HEK293 (cell line): Measurements from ENCODE around the gene PRXL2B.

ENCODE experiments used
- PRDM1 ChIP-seq: fragments of 450-650 bp; formaldehyde crosslinking; IDR thresholded peaks from 2 replicates; pipeline ENCODE4; 2016; ENCODE audit warnings: missing biosample characterization, missing genetic modification characterization
- SP2 ChIP-seq: fragments of 450-650 bp; formaldehyde crosslinking; IDR thresholded peaks from 2 replicates; pipeline ENCODE4 v1.5.1; 2016; ENCODE audit warnings: missing biosample characterization, missing genetic modification characterization
- SP7 ChIP-seq: fragments of 450-650 bp; formaldehyde crosslinking; IDR thresholded peaks from 2 replicates; pipeline ENCODE4 v1.5.1; 2016; ENCODE audit warnings: missing biosample characterization, missing genetic modification characterization
- WT1 ChIP-seq: fragments of 450-650 bp; formaldehyde crosslinking; IDR thresholded peaks from 2 replicates; pipeline ENCODE4 v1.5.1; 2016; ENCODE audit warnings: missing biosample characterization, missing genetic modification characterization
- ZFP37 ChIP-seq: fragments of 450-650 bp; formaldehyde crosslinking; IDR thresholded peaks from 2 replicates; pipeline ENCODE4 v1.5.1; 2016; ENCODE audit warnings: missing biosample characterization, missing genetic modification characterization
- ZFP69B ChIP-seq: fragments of 450-650 bp; formaldehyde crosslinking; IDR thresholded peaks from 2 replicates; pipeline ENCODE4 v1.5.1; 2016; ENCODE audit warnings: missing biosample characterization, missing genetic modification characterization
- ZNF114 ChIP-seq: fragments of 450-650 bp; formaldehyde crosslinking; IDR thresholded peaks from 2 replicates; pipeline ENCODE4 v1.5.0; 2017; ENCODE audit warnings: missing biosample characterization, missing genetic modification characterization
- ZNF202 ChIP-seq: fragments of 450-650 bp; formaldehyde crosslinking; IDR thresholded peaks from 2 replicates; pipeline ENCODE4 v1.5.1; 2016; ENCODE audit warnings: missing biosample characterization, missing genetic modification characterization, borderline replicate concordance
- ZNF221 ChIP-seq: fragments of 450-650 bp; formaldehyde crosslinking; IDR thresholded peaks from 2 replicates; pipeline ENCODE4 v1.5.1; 2017; ENCODE audit warnings: missing biosample characterization, missing genetic modification characterization, borderline replicate concordance
- ZNF473 ChIP-seq: fragments of 450-650 bp; formaldehyde crosslinking; IDR thresholded peaks from 2 replicates; pipeline ENCODE4 v1.5.1; 2017; ENCODE audit warnings: missing biosample characterization, missing genetic modification characterization
- ZNF544 ChIP-seq: fragments of 450-650 bp; formaldehyde crosslinking; IDR thresholded peaks from 2 replicates; pipeline ENCODE4 v1.5.0; 2017; ENCODE audit warnings: missing biosample characterization, missing genetic modification characterization
- ZNF561 ChIP-seq: fragments of 450-650 bp; IDR thresholded peaks from 2 replicates; pipeline ENCODE4 v1.5.1; 2018; ENCODE audit warnings: missing biosample characterization, missing genetic modification characterization, borderline replicate concordance
- ZNF626 ChIP-seq: fragments of 450-650 bp; sonication (Bioruptor Pico); formaldehyde crosslinking; IDR thresholded peaks from 2 replicates; pipeline ENCODE4 v1.5.1; 2018; ENCODE audit warnings: missing biosample characterization, missing genetic modification characterization, inconsistent platforms
- ZNF629 ChIP-seq: fragments of 450-650 bp; formaldehyde crosslinking; IDR thresholded peaks from 2 replicates; pipeline ENCODE4 v1.5.1; 2017; ENCODE audit warnings: missing biosample characterization, missing genetic modification characterization
- ZNF654 ChIP-seq: fragments of 450-650 bp; formaldehyde crosslinking; IDR thresholded peaks from 2 replicates; pipeline ENCODE4 v1.5.1; 2016; ENCODE audit warnings: low read depth, missing biosample characterization, missing genetic modification characterization
- ZNF660 ChIP-seq: fragments of 450-650 bp; IDR thresholded peaks from 2 replicates; pipeline ENCODE4 v1.5.1; 2018; ENCODE audit warnings: missing biosample characterization, mild to moderate bottlenecking, missing genetic modification characterization
- ZNF776 ChIP-seq: fragments of 450-650 bp; formaldehyde crosslinking; IDR thresholded peaks from 2 replicates; pipeline ENCODE4 v1.5.0; 2017; ENCODE audit warnings: missing biosample characterization, missing genetic modification characterization, borderline replicate concordance
- ZNF785 ChIP-seq: fragments of 450-650 bp; formaldehyde crosslinking; IDR thresholded peaks from 2 replicates; pipeline ENCODE4 v1.5.1; 2016; ENCODE audit warnings: missing biosample characterization, missing genetic modification characterization
- TF ChIP-seq, protein P1 (sequence below): fragments of 450-650 bp; formaldehyde crosslinking; IDR thresholded peaks from 2 replicates; pipeline ENCODE4 v1.5.1; 2016; ENCODE audit warnings: missing biosample characterization, missing genetic modification characterization, low read depth
- TF ChIP-seq, protein P2 (sequence below): fragments of 450-650 bp; formaldehyde crosslinking; IDR thresholded peaks from 2 replicates; pipeline ENCODE4 v1.5.1; 2016; ENCODE audit warnings: missing biosample characterization, missing genetic modification characterization
- TF ChIP-seq, protein P3 (sequence below): fragments of 450-650 bp; formaldehyde crosslinking; conservative IDR thresholded peaks from 2 replicates; pipeline ENCODE4 v1.5.1; 2016; ENCODE audit warnings: low read depth, missing biosample characterization, missing genetic modification characterization
- TF ChIP-seq, protein P4 (sequence below): fragments of 450-650 bp; formaldehyde crosslinking; IDR thresholded peaks from 2 replicates; pipeline ENCODE4 v1.5.1; 2016; ENCODE audit warnings: missing biosample characterization, missing genetic modification characterization
- TF ChIP-seq, protein P5 (sequence below): fragments of 450-650 bp; formaldehyde crosslinking; IDR thresholded peaks from 2 replicates; pipeline ENCODE4 v1.5.1; 2016; ENCODE audit warnings: missing biosample characterization, missing genetic modification characterization, borderline replicate concordance

Gene PRXL2B

DNA sequence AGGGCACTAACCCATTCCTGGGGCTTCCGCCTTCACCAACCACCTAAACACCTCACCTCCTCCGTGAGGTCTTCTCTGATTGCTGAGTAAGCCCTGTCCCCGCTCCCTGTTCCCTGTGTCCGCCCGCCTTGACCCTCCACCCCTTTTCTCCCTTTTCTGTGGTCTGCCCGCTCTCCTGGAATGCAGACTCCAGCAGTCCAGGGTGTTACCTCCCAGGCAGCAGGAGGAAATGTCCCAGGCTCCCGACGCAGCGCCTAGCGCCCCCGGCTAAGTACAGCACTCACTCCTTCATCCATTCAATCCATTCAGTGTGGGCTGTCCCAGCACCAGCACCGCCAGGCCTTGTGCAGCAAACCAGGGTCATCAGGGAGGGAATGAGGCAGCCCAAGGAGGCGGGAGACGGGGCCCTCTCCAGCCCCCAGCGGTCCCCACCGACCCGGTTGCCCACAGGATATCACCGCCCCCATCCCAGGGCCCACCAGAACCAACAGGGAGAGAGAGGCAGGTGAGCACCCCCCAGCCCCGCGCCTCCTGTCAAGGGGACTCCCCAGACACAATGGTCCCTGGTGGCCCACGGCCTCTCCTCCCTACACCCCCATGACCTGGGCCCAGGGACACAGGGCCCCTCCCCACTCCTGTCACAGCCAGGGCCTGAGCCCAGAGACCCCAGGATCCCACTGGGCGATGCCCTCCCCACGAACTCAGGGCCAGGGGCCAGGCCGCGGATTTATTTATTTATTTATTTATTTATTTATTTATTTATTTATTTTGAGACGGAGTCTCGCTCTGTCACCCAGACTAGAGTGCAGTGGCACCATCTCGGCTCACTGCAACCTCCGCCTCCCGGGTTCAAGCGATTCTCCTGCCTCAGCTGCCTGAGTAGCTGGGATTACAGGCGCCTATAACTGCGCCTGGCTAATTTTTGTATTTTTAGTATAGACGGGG is 20.2 kb upstream of the PRXL2B start (continued):
- TF ChIP-seq ZNF660 (tag by site-specific recombination) (no peak), ZNF114 (tag by site-specific recombination) (no peak), ZNF202 (tag by site-specific recombination) (no peak), WT1 (tag by site-specific recombination) (no peak), ZNF785 (tag by site-specific recombination) (no peak), ZFP69B (tag by site-specific recombination) (no peak), PRDM1 (tag by site-specific recombination) (no peak), ZFP37 (tag by site-specific recombination) (0 out of 2 replicates have a peak, but pooled peaks have one; percentile 49), ZNF629 (no peak; the same call in none of the 2 replicates), ZNF654 (tag by site-specific recombination) (no peak), ZNF776 (tag by site-specific recombination) (no peak), SP7 (tag by site-specific recombination) (no peak), ZNF626 (tag by site-specific recombination) (no peak), ZNF544 (tag by site-specific recombination) (no peak), ZNF473 (tag by site-specific recombination) (no peak), SP2 (tag by site-specific recombination) (no peak), ZNF561 (tag by site-specific recombination) (no peak), ZNF221 (no peak)
- TF ChIP-seq, protein P1, sequence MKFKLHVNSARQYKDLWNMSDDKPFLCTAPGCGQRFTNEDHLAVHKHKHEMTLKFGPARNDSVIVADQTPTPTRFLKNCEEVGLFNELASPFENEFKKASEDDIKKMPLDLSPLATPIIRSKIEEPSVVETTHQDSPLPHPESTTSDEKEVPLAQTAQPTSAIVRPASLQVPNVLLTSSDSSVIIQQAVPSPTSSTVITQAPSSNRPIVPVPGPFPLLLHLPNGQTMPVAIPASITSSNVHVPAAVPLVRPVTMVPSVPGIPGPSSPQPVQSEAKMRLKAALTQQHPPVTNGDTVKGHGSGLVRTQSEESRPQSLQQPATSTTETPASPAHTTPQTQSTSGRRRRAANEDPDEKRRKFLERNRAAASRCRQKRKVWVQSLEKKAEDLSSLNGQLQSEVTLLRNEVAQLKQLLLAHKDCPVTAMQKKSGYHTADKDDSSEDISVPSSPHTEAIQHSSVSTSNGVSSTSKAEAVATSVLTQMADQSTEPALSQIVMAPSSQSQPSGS = no peak
- TF ChIP-seq, protein P2, sequence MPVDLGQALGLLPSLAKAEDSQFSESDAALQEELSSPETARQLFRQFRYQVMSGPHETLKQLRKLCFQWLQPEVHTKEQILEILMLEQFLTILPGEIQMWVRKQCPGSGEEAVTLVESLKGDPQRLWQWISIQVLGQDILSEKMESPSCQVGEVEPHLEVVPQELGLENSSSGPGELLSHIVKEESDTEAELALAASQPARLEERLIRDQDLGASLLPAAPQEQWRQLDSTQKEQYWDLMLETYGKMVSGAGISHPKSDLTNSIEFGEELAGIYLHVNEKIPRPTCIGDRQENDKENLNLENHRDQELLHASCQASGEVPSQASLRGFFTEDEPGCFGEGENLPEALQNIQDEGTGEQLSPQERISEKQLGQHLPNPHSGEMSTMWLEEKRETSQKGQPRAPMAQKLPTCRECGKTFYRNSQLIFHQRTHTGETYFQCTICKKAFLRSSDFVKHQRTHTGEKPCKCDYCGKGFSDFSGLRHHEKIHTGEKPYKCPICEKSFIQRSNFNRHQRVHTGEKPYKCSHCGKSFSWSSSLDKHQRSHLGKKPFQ (tag by site-specific recombination) = no peak; the same call in 1 of the 2 replicates
- TF ChIP-seq, protein P3, sequence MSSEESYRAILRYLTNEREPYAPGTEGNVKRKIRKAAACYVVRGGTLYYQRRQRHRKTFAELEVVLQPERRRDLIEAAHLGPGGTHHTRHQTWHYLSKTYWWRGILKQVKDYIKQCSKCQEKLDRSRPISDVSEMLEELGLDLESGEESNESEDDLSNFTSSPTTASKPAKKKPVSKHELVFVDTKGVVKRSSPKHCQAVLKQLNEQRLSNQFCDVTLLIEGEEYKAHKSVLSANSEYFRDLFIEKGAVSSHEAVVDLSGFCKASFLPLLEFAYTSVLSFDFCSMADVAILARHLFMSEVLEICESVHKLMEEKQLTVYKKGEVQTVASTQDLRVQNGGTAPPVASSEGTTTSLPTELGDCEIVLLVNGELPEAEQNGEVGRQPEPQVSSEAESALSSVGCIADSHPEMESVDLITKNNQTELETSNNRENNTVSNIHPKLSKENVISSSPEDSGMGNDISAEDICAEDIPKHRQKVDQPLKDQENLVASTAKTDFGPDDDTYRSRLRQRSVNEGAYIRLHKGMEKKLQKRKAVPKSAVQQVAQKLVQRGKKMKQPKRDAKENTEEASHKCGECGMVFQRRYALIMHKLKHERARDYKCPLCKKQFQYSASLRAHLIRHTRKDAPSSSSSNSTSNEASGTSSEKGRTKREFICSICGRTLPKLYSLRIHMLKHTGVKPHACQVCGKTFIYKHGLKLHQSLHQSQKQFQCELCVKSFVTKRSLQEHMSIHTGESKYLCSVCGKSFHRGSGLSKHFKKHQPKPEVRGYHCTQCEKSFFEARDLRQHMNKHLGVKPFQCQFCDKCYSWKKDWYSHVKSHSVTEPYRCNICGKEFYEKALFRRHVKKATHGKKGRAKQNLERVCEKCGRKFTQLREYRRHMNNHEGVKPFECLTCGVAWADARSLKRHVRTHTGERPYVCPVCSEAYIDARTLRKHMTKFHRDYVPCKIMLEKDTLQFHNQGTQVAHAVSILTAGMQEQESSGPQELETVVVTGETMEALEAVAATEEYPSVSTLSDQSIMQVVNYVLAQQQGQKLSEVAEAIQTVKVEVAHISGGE (tag by site-specific recombination) = peak; percentile 75
- TF ChIP-seq, protein P4, sequence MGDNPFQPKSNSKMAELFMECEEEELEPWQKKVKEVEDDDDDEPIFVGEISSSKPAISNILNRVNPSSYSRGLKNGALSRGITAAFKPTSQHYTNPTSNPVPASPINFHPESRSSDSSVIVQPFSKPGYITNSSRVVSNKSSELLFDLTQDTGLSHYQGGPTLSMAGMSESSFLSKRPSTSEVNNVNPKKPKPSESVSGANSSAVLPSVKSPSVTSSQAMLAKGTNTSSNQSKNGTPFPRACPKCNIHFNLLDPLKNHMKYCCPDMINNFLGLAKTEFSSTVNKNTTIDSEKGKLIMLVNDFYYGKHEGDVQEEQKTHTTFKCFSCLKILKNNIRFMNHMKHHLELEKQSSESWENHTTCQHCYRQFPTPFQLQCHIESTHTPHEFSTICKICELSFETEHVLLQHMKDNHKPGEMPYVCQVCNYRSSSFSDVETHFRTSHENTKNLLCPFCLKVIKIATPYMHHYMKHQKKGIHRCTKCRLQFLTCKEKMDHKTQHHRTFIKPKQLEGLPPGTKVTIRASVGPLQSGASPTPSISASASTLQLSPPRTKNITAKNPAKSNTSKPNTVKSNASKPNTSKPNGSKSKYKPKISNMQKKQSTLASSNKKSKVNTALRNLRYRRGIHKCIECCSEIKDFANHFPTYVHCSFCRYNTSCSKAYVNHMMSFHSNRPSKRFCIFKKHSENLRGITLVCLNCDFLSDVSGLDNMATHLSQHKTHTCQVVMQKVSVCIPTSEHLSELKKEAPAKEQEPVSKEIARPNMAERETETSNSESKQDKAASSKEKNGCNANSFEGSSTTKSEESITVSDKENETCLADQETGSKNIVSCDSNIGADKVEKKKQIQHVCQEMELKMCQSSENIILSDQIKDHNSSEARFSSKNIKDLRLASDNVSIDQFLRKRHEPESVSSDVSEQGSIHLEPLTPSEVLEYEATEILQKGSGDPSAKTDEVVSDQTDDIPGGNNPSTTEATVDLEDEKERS = no peak
- TF ChIP-seq, protein P5, sequence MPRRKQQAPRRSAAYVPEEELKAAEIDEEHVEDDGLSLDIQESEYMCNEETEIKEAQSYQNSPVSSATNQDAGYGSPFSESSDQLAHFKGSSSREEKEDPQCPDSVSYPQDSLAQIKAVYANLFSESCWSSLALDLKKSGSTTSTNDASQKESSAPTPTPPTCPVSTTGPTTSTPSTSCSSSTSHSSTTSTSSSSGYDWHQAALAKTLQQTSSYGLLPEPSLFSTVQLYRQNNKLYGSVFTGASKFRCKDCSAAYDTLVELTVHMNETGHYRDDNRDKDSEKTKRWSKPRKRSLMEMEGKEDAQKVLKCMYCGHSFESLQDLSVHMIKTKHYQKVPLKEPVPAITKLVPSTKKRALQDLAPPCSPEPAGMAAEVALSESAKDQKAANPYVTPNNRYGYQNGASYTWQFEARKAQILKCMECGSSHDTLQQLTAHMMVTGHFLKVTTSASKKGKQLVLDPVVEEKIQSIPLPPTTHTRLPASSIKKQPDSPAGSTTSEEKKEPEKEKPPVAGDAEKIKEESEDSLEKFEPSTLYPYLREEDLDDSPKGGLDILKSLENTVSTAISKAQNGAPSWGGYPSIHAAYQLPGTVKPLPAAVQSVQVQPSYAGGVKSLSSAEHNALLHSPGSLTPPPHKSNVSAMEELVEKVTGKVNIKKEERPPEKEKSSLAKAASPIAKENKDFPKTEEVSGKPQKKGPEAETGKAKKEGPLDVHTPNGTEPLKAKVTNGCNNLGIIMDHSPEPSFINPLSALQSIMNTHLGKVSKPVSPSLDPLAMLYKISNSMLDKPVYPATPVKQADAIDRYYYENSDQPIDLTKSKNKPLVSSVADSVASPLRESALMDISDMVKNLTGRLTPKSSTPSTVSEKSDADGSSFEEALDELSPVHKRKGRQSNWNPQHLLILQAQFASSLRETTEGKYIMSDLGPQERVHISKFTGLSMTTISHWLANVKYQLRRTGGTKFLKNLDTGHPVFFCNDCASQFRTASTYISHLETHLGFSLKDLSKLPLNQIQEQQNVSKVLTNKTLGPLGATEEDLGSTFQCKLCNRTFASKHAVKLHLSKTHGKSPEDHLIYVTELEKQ (tag by site-specific recombination) = no peak
